Thyroid gland (tissue), 4 donors: ENCODE results near the gene DPYD. TPM values are rescaled to one million over a fixed set of nuclear protein-coding genes. Genes with fewer than 3 reads are reported as not detected.

Source experiments
- DNase-seq, 2 donors: peaks; one replicate each; pipeline ENCODE4 v3.0.0-alpha.2; 2019
- H3K27ac ChIP-seq, 3 donors: fragments of 200-600 bp; sonication (generic); 1 replicate in 2 of 3; 2 replicates in 1 of 3; pipeline ENCODE4 v1.5.1; 2016 to 2019; ENCODE audit warnings: mild to moderate bottlenecking in 1 of 3, moderate library complexity in 1 of 3
- H3K27me3 ChIP-seq: fragments of 200-600 bp; sonication (generic); one replicate; pipeline ENCODE4 v1.5.1; 2019
- H3K36me3 ChIP-seq, 2 donors: fragments of 200-600 bp; sonication (generic); one replicate each; pipeline ENCODE4 v1.5.1; 2016 to 2019
- H3K4me1 ChIP-seq, 2 donors: fragments of 200-600 bp; sonication (generic); one replicate each; pipeline ENCODE4 v1.5.1; 2017 to 2019
- H3K4me3 ChIP-seq, 3 donors: fragments of 200-600 bp; sonication (generic); replicated peaks in 1 of 3; 1 replicate in 2 of 3; 2 replicates in 1 of 3; pipeline ENCODE4 v1.5.1; 2016; ENCODE audit warnings: mild to moderate bottlenecking in 1 of 3
- H3K9me3 ChIP-seq: fragments of 200-600 bp; sonication (generic); one replicate; pipeline ENCODE4 v1.5.1; 2017
- CTCF ChIP-seq, 6 experiments: fragments of 200-600 bp in 3 of 6; fragments of 450-650 bp in 3 of 6; sonication (generic) in 3 of 6; IDR thresholded peaks; one replicate each; pipeline ENCODE4 v1.5.1; 2016 to 2019; ENCODE audit warnings: antibody characterized with exemption in 6 of 6, mild to moderate bottlenecking in 2 of 6, inconsistent platforms in 1 of 6, moderate library complexity in 1 of 6
- POLR2A ChIP-seq, 2 donors: fragments of 450-650 bp; IDR thresholded peaks; one replicate each; pipeline ENCODE4 v1.6.1; 2017; ENCODE audit warnings: antibody characterized with exemption in 2 of 2, mild to moderate bottlenecking in 2 of 2, moderate library complexity in 1 of 2
- WGBS, 2 donors: methylation state at CpG; one replicate each; pipeline ENCODE4 v1.1.5; 2017; 5-methylcytosine and 5-hydroxymethylcytosine counted together
- intact Hi-C: fragments of 100-400 bp; cut with DNase I; formaldehyde crosslinking; loops from one replicate; pipeline ENCODE4 v1.15.1; 2023
- total RNA-seq, 4 donors: library from RNA; depleted of rRNA; stranded (reverse); fragments of >200 nt; gene quantifications; one replicate each; pipeline ENCODE4 v1.2.3, GENCODE V29; 2016

Gene DPYD
- total RNA-seq, 4 donors from 2014 or later = 27.3 to 54.0 (median 39.5) TPM

DNA sequence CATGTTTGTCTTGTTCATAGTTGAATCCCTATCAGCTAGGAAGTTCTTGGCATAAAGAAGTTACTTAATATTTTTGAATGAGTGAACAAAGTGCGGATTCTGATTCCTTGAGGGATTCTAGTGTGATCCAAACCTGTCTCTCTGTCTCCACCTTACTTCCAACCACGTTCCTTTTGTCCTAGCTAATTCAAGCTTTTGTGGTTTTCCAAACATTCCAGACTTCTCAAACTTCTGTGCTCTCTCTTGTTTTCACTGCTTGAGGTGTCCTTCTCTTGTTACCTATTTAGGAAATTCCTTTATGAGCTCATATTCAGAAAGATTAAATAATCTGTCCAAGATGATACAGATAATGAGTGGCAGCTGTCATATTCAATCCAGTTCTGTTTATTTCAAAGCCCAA lies 846.1 kb downstream of the DPYD start:
- Histone ChIP-seq H3K36me3 (no peaks in the 10 kb centered on the region), H3K4me3 (no peak overlapping the region), H3K9me3 (no peaks in the 10 kb centered on the region), H3K27me3 (no peaks in the 10 kb centered on the region), H3K4me1 (no peaks in the 10 kb centered on the region), H3K27ac (no peak overlapping the region)
- TF ChIP-seq CTCF (IDR thresholded peaks at IDR 0.05) (no peak), POLR2A (IDR thresholded peaks at IDR 0.05) (no peak)
- no peak for DNase-seq
- intact Hi-C loops = no loop called here
- 70 to 77% methylated on average over 2 of the region's 2 CpGs for WGBS, 2 donors

- intact Hi-C loops = no loop called here
- no peak overlapping the region for H3K27ac ChIP-seq
- H3K4me3 ChIP-seq = no peak overlapping the region
- no peak for DNase-seq
- no peaks in the 10 kb centered on the region for H3K36me3 ChIP-seq
- no peaks in the 10 kb centered on the region for H3K9me3 ChIP-seq
- 71 to 75% methylated on average over 2 of the region's 2 CpGs for WGBS, 2 donors
- H3K4me1 ChIP-seq = no peaks in the 10 kb centered on the region
- H3K27me3 ChIP-seq = no peaks in the 10 kb centered on the region
- TF ChIP-seq CTCF (IDR thresholded peaks at IDR 0.05) = no peak
- no peak for TF ChIP-seq POLR2A (IDR thresholded peaks at IDR 0.05)
Observed at GRCh38 chr1:97073936-97074335, 846.9 kb downstream of the DPYD start.

DNA sequence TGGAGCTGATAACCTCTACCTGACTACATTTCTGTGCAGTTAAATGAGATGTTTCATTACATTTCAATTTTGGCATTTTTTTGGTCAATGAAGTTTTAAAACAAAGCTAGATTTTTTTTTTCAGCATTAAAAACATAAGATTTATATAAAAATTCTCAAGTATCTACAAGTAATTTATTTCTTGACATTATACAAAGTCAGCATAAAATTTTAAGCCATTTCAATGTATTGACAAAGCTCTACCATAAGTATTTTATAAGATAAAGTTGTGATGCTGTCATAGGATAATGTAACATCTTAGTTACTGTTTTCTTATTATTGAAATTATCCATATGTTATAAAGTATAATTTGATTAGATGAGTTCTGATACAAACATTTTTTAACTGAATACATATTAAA lies 847.7 kb downstream of the DPYD start:
- Histone ChIP-seq H3K4me1 (no peaks in the 10 kb centered on the region), H3K27ac (no peak overlapping the region), H3K9me3 (no peaks in the 10 kb centered on the region), H3K27me3 (no peaks in the 10 kb centered on the region), H3K36me3 (no peaks in the 10 kb centered on the region), H3K4me3 (no peak overlapping the region)
- intact Hi-C loops = no loop called here
- TF ChIP-seq POLR2A (IDR thresholded peaks at IDR 0.05) (no peak), CTCF (IDR thresholded peaks at IDR 0.05) (no peak)
- DNase-seq = no peak

DNA sequence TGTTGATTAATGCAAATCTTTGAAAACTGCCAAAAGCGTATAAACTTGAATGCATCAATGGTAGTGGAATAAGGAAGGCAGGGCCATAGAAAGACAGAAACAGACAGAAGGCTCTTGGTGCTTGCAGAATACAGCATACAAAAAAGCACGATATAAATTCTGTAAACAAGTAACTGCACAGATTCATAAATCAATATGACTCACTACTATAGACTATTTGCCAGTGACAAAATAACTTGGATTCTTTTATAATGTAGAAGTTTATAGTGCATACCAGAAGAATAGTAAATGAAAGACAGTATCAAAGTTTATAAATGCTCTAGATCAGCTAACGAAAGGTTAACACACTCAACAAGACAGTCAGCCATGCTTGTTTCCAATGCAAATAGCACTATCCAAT lies 849.7 kb downstream of the DPYD start:
- H3K27ac ChIP-seq = no peak overlapping the region
- WGBS, 2 donors = 87 to 91% methylated on average over 3 of the region's 3 CpGs
- no peaks in the 10 kb centered on the region for H3K4me1 ChIP-seq
- DNase-seq = no peak
- intact Hi-C loops = no loop called here
- H3K36me3 ChIP-seq = no peaks in the 10 kb centered on the region
- TF ChIP-seq CTCF (IDR thresholded peaks at IDR 0.05) (no peak), POLR2A (IDR thresholded peaks at IDR 0.05) (no peak)
- no peaks in the 10 kb centered on the region for H3K27me3 ChIP-seq
- H3K4me3 ChIP-seq = no peak overlapping the region
- no peaks in the 10 kb centered on the region for H3K9me3 ChIP-seq

DNA sequence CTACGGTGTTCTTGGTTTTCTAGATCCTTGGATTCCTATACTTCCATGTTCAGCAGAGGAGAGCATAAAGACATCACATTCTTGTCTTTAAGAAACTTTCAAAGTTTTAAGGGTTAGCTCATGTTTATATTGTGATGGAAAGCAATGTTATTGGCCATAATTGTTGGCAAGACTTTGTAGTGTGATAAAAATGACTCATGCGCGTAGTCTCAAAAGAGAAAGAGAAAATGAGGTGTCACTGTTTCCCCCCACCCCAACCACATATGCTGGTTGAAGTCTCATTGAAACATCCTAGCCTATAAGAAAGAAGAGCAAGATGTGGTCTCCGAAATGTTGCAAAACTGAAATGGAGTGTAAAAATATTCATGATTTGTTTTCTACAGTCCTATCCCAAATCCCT lies 850.5 kb downstream of the DPYD start:
- WGBS, 2 donors = 91 to 95% methylated on average over 4 of the region's 4 CpGs
- intact Hi-C loops = no loop called here
- Histone ChIP-seq H3K36me3 (no peaks in the 10 kb centered on the region), H3K27me3 (no peaks in the 10 kb centered on the region), H3K4me3 (no peak overlapping the region), H3K4me1 (no peaks in the 10 kb centered on the region), H3K9me3 (no peaks in the 10 kb centered on the region), H3K27ac (no peak overlapping the region)
- TF ChIP-seq CTCF (IDR thresholded peaks at IDR 0.05) (no peak), POLR2A (IDR thresholded peaks at IDR 0.05) (no peak)
- DNase-seq = no peak
